Upper lobe of right lung (tissue), 1 donor: ENCODE measurements around the gene LOXHD1. TPM values are rescaled to one million over a fixed set of nuclear protein-coding genes. Genes with fewer than 3 reads are reported as not detected.

Experiments
- ATAC-seq: fragments of 200-7000 bp; cut with Tn5 transposase; one replicate; pipeline ENCODE4 v1.9.1; 2020; ENCODE audit warnings: mild to moderate bottlenecking, moderate library complexity
- DNase-seq: peaks from one replicate; pipeline ENCODE4 v3.0.0-alpha.2; 2020
- H3K27ac ChIP-seq: fragments of 200-600 bp; one replicate; pipeline ENCODE4 v1.8.0; 2022
- H3K27me3 ChIP-seq: fragments of 200-600 bp; one replicate; pipeline ENCODE4 v1.8.0; 2022; ENCODE audit warnings: mild to moderate bottlenecking
- H3K36me3 ChIP-seq: fragments of 200-600 bp; one replicate; pipeline ENCODE4 v1.8.0; 2022
- H3K4me1 ChIP-seq: fragments of 200-600 bp; one replicate; pipeline ENCODE4 v1.8.0; 2022
- H3K4me3 ChIP-seq: fragments of 200-600 bp; one replicate; pipeline ENCODE4 v1.8.0; 2022; ENCODE audit warnings: mild to moderate bottlenecking
- H3K9me3 ChIP-seq: fragments of 200-600 bp; one replicate; pipeline ENCODE4 v1.8.0; 2022
- intact Hi-C: fragments of 100-400 bp; cut with DNase I; formaldehyde crosslinking; loops from one replicate; pipeline ENCODE4 v1.11.0; 2022
- total RNA-seq: library from RNA; stranded (reverse); fragmentation: NEBNext Ultra II Directional; extraction: Animal tissue kit (Norgen Biotek cat#: 25700); gene quantifications from one replicate; pipeline ENCODE4 v1.2.1, GENCODE V29; 2021
- TF ChIP-seq, protein P1 (sequence below): fragments of 200-600 bp; IDR thresholded peaks from one replicate; pipeline ENCODE4 v1.8.0; 2022; ENCODE audit warnings: antibody characterized with exemption
- donor health status: DM: no; HTN: yes; CAD: no; lungs with severe emphysema.

Gene LOXHD1
- total RNA-seq, 1 donor from 2014 or later: 2.7 TPM

DNA sequence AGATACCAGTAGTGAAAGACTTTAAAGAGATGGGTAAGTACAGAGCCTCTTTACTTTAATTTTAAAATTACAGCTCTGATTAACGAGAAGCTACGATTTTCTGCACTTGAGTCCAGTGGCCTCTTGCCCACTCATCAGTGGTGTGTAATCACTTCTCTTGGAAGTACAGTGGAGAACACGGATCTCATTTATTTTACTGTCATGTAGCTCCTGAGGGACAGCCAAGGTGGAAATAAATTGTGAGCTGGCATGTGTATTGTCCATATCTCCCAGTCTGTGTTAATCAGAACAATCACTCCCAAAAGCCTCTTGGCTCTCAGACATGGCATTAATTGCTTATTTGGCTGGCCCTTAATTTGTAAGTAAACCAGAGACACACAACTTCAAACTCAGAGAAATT, 69.4 kb downstream of the LOXHD1 start:
- Histone ChIP-seq H3K27me3 (no peaks in the 10 kb centered on the region), H3K9me3 (no peaks in the 10 kb centered on the region), H3K36me3 (no peaks in the 10 kb centered on the region), H3K27ac (no peak overlapping the region), H3K4me3 (no peak overlapping the region), H3K4me1 (no peaks in the 10 kb centered on the region)
- TF ChIP-seq, protein P1, sequence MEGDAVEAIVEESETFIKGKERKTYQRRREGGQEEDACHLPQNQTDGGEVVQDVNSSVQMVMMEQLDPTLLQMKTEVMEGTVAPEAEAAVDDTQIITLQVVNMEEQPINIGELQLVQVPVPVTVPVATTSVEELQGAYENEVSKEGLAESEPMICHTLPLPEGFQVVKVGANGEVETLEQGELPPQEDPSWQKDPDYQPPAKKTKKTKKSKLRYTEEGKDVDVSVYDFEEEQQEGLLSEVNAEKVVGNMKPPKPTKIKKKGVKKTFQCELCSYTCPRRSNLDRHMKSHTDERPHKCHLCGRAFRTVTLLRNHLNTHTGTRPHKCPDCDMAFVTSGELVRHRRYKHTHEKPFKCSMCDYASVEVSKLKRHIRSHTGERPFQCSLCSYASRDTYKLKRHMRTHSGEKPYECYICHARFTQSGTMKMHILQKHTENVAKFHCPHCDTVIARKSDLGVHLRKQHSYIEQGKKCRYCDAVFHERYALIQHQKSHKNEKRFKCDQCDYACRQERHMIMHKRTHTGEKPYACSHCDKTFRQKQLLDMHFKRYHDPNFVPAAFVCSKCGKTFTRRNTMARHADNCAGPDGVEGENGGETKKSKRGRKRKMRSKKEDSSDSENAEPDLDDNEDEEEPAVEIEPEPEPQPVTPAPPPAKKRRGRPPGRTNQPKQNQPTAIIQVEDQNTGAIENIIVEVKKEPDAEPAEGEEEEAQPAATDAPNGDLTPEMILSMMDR: no peak
- DNase-seq (no peak), ATAC-seq (no peak)
- intact Hi-C loops: no loop called here

DNA sequence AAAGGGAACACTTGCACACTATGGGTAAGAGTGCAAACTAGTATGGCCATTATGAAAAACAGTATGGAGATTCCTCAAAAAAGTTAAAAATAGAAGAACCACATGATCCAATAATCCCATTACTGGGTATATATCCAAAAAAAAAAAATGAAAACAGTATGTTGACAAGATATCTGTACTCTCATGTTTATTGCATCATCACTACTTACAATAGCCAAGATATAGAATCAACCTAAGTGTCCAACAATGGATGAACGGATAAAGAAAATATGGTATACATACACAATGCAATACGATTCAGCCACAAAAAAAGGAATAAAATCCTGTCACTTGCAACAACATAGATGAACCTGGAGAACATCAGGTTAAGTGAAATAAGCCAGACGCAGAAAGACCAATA, 73.3 kb downstream of the LOXHD1 start:
- Histone ChIP-seq H3K4me1 (no peaks in the 10 kb centered on the region), H3K27ac (no peak overlapping the region), H3K9me3 (peaks cover 15% of the 10 kb centered on the region), H3K36me3 (no peaks in the 10 kb centered on the region), H3K27me3 (no peaks in the 10 kb centered on the region), H3K4me3 (no peak overlapping the region)
- intact Hi-C loops: no loop called here
- DNase-seq: no peak
- ATAC-seq: no peak
- TF ChIP-seq, protein P1: no peak

DNA sequence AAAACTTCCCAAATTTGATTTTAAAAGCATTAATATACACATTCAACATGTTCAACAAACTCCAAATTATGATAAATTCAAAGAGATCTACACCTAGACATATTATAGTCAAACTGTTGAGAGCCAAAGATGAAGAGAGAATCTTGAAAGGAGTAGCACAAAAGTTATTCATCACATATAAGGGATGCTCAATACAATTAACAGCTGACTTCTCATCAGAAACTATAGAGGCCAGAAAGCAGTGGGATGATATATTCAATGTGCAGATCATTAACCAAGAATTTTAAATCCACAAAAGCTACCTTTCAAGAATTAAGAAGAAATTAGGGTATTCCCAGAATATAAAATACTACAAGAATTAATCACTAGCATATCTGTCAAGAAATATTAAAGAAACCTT, 75.4 kb downstream of the LOXHD1 start:
- Histone ChIP-seq H3K27me3 (no peaks in the 10 kb centered on the region), H3K4me3 (no peak overlapping the region), H3K4me1 (no peaks in the 10 kb centered on the region), H3K9me3 (peaks cover 15% of the 10 kb centered on the region), H3K36me3 (no peaks in the 10 kb centered on the region), H3K27ac (no peak overlapping the region)
- ATAC-seq: no peak
- intact Hi-C loops: no loop called here
- TF ChIP-seq, protein P1: no peak
- no peak for DNase-seq

DNA sequence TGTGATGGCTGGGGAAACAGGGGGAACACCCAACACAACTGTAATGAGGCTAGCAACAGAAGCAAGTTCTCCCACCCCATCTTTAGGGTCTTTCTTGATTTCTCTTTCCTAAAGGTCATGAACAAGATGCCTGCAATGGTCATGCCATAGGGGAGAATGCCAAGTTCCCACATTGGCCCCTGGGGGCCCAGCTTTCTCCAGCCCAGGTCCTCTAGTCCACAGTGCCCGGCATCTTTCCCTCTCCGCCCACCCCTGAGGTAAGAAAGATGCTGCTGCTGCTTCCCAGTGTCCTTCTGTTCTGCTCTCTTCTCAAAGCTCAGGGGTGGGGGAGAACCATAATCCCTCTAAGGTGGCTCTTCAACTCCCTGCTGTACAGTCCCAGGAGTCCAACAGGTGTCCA, 78.0 kb downstream of the LOXHD1 start:
- Histone ChIP-seq H3K9me3 (peaks cover 15% of the 10 kb centered on the region), H3K4me3 (no peak overlapping the region), H3K36me3 (no peaks in the 10 kb centered on the region), H3K4me1 (no peaks in the 10 kb centered on the region), H3K27ac (no peak overlapping the region), H3K27me3 (no peaks in the 10 kb centered on the region)
- intact Hi-C loops: no loop called here
- ATAC-seq (no peak), DNase-seq (no peak)
- TF ChIP-seq, protein P1: no peak

DNA sequence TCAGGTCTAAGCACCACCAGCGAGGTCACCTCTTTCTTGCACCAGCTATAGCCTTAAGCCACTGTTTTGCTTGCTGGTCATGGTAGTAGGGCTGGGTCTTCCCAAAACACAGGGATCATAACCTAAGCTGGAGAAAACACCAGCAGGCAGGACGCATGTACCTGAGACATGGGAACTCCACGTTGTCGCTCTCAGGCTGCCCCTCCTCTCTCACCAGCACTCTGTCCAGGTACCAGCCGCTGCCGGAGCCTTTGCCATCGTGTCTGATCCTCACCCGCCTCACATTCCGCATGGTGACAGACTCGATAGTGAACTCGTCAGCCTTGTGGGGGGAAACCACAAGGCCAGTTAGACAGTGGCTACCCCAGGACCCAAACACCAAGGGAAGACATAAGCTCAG, 79.5 kb downstream of the LOXHD1 start:
- TF ChIP-seq, protein P1: no peak
- ATAC-seq: no peak
- intact Hi-C loops: no loop called here
- Histone ChIP-seq H3K27me3 (no peaks in the 10 kb centered on the region), H3K4me1 (no peaks in the 10 kb centered on the region), H3K36me3 (no peaks in the 10 kb centered on the region), H3K9me3 (peaks cover 15% of the 10 kb centered on the region), H3K4me3 (no peak overlapping the region), H3K27ac (no peak overlapping the region)
- no peak for DNase-seq

DNA sequence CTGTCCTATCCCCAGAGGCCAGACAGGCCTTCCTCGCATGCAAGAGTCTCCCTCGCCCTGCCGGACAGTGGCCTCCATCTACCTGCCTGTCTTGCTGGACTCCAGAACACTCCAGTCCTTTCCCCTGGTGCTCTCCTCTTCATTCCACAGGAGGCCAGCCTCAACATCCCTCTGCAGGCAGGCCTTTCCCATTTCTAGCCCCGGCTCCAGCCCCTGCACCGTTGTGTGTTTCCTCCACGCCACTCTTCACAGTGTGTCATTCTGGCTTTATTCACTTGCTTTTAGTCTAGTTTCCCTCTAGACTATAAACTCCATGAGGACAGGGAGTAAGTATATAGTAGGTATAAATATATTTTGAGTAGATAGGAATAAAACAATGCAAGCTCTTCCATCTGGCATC, 81.2 kb downstream of the LOXHD1 start:
- intact Hi-C loops: no loop called here
- H3K4me1 ChIP-seq: no peaks in the 10 kb centered on the region

More for the DNA sequence above, 81.2 kb downstream of the LOXHD1 start:
- Histone ChIP-seq H3K27ac (no peak overlapping the region), H3K9me3 (peaks cover 4% of the 10 kb centered on the region), H3K27me3 (no peaks in the 10 kb centered on the region), H3K36me3 (no peaks in the 10 kb centered on the region), H3K4me3 (no peak overlapping the region)
- TF ChIP-seq, protein P1: no peak
- no peak for DNase-seq
- ATAC-seq: no peak
